ENCODE data around the gene TSPAN9. TPM values are rescaled to one million over a fixed set of nuclear protein-coding genes. Genes with fewer than 3 reads are reported as not detected.

The TSPAN9 gene
- total and polyA plus RNA-seq, 2 donors: 33.3 to 50.4 TPM

- no peak overlapping the region for H3K4me3 ChIP-seq (ENCODE audit: low read depth, low read length)
- WGBS: 95% methylated on average over 5 of the region's 5 CpGs
- no peaks in the 10 kb centered on the region for H3K4me1 ChIP-seq (ENCODE audit: insufficient read depth)
- DNase-seq (ENCODE audit: extremely low spot score): no peak
- H3K36me3 ChIP-seq (ENCODE audit: insufficient read depth): no peaks in the 10 kb centered on the region
- H3K27ac ChIP-seq (ENCODE audit: low read depth): no peak overlapping the region
Measured at GRCh38 chr12:3228552-3228951, 151.4 kb downstream of the TSPAN9 start.

DNA sequence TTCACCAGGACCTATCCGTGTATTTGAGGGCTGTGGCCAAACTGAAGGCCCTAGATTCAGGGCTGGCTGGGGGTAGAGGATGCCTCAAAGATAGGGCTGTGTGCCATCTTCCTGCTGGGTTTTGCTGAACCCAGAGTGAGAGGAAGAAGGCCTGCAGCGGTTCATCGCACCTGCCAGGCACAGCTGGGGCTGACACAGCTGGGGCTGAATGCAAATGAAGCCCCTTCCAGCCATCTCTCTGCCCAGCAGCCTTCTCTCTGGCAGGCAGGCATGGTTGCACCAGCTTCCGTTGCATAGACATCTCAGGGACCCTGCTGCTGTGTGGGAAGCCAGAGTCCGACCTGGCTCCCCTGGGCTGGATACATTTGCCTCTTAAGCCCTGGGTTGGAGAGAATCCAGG, 152.4 kb downstream of the TSPAN9 start:
- 92% methylated on average over 5 of the region's 5 CpGs for WGBS
- Histone ChIP-seq H3K27ac (ENCODE audit: low read depth) (no peak overlapping the region), H3K36me3 (ENCODE audit: insufficient read depth) (no peaks in the 10 kb centered on the region), H3K4me1 (ENCODE audit: insufficient read depth) (no peaks in the 10 kb centered on the region), H3K4me3 (ENCODE audit: low read depth, low read length) (no peak overlapping the region)
- no peak for DNase-seq (ENCODE audit: extremely low spot score)

- Histone ChIP-seq H3K4me3 (ENCODE audit: low read depth, low read length) (no peak overlapping the region), H3K36me3 (ENCODE audit: insufficient read depth) (no peaks in the 10 kb centered on the region), H3K4me1 (ENCODE audit: insufficient read depth) (no peaks in the 10 kb centered on the region), H3K27ac (ENCODE audit: low read depth) (no peak overlapping the region)
- 86% methylated on average over 14 of the region's 14 CpGs for WGBS
- DNase-seq (ENCODE audit: extremely low spot score): no peak
Measured at GRCh38 chr12:3230758-3231375, 153.7 kb downstream of the TSPAN9 start.

- no peak for DNase-seq (ENCODE audit: extremely low spot score)
- WGBS: 82% methylated on average over 19 of the region's 19 CpGs
- H3K4me1 ChIP-seq (ENCODE audit: insufficient read depth): no peaks in the 10 kb centered on the region
- H3K36me3 ChIP-seq (ENCODE audit: insufficient read depth): no peaks in the 10 kb centered on the region
- no peak overlapping the region for H3K4me3 ChIP-seq (ENCODE audit: low read depth, low read length)
- H3K27ac ChIP-seq (ENCODE audit: low read depth): no peak overlapping the region
Measured at GRCh38 chr12:3231399-3231876, 154.3 kb downstream of the TSPAN9 start.

DNA sequence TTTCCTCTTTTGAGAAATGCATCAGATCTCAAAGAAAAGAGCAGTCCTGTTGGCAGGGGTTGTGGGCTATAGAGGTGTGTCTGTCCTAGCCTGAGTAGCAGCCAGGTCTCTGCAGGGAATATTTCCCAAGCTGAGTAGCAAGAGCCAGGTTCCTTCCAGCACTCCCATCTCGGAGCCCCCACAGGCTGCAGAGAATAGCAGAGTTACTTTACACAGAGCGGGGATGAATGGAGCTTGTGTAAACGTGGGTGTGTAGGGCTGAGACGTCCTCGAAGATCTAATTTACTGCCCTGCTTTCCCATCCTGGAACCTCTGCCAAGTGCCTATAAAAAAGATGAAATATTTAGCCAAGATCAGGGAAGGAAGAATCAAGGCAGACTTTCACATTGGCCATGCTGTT, 156.6 kb downstream of the TSPAN9 start:
- WGBS: 16% methylated on average over 5 of the region's 5 CpGs
- no peak for DNase-seq (ENCODE audit: extremely low spot score)
- H3K4me1 ChIP-seq (ENCODE audit: insufficient read depth): no peaks in the 10 kb centered on the region
- H3K36me3 ChIP-seq (ENCODE audit: insufficient read depth): no peaks in the 10 kb centered on the region
- no peak overlapping the region for H3K27ac ChIP-seq (ENCODE audit: low read depth)
- no peak overlapping the region for H3K4me3 ChIP-seq (ENCODE audit: low read depth, low read length)

DNA sequence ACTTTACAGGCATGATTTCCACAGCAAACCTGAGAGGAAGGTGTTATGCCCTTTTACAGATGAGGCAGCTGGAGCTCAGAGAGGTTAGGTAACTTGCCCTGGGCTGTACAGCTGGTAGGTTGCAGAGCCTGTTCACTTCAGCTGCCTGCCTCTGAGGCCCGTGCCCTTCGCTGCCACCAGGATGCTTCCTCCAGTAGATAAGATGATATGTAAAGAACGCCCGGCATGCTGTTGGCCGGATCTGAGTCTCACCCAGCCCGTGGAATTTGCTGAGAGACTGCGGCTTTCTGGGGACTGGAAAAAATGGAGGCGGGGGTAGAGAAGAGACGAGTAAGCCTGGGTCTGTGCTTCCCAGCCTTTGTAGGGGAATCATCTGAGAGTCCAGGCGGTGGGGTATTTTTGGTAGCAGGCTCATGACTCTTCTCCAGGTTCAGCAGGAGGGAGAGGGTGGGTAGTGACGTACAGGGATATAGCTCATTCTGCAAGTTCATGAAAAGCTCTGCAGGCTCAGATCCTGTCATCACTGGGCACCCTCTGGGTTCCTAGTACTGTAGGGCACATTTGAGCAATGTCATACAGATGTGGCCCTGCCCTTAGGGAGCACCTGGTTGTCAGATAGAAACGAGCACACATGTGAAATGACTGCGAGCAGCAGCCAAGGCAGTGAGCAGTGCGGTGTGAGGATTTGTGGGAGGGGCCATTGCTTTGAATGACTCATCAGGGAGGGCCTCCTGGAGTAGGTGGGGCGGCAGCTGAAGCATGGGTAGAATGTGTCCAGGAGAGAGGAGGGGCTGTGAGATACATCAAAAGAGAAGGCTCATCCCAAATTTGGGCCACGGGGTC, 159.4 kb downstream of the TSPAN9 start:
- Histone ChIP-seq H3K27ac (ENCODE audit: low read depth) (no peak overlapping the region), H3K36me3 (ENCODE audit: insufficient read depth) (no peaks in the 10 kb centered on the region), H3K4me3 (ENCODE audit: low read depth, low read length) (no peak overlapping the region), H3K4me1 (ENCODE audit: insufficient read depth) (no peaks in the 10 kb centered on the region)
- DNase-seq (ENCODE audit: extremely low spot score): no peak
- 52% methylated on average over 16 of the region's 16 CpGs for WGBS

DNA sequence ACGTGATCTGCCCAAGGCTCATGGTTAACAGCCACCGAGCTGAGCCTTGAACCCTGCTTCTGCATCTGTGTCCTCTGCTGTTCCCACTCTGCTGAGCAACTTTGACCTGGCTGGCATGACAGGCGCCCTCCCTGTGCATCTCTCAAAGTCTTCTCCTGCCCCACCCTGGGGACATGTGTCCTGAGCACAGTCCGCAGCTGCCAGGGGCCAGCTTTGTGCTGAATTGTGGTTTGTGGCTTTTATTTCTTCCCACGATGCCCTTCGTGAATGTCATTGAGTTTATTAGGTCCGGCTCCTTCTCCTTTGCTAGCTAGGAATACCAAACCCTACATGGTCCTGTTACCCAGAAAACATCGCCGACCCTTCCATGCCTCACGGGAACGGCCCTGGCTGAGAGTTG, 161.0 kb downstream of the TSPAN9 start:
- DNase-seq (ENCODE audit: extremely low spot score): no peak
- Histone ChIP-seq H3K4me1 (ENCODE audit: insufficient read depth) (no peaks in the 10 kb centered on the region), H3K36me3 (ENCODE audit: insufficient read depth) (no peaks in the 10 kb centered on the region), H3K27ac (ENCODE audit: low read depth) (no peak overlapping the region), H3K4me3 (ENCODE audit: low read depth, low read length) (no peak overlapping the region)
- WGBS: 94% methylated on average over 11 of the region's 11 CpGs

- no peak for DNase-seq (ENCODE audit: extremely low spot score)
- WGBS: 92% methylated on average over 15 of the region's 15 CpGs
- H3K27ac ChIP-seq (ENCODE audit: low read depth): no peak overlapping the region
- no peaks in the 10 kb centered on the region for H3K36me3 ChIP-seq (ENCODE audit: insufficient read depth)
- H3K4me3 ChIP-seq (ENCODE audit: low read depth, low read length): no peak overlapping the region
- H3K4me1 ChIP-seq (ENCODE audit: insufficient read depth): no peaks in the 10 kb centered on the region
Measured at GRCh38 chr12:3241621-3242020, 164.4 kb downstream of the TSPAN9 start.

- Histone ChIP-seq H3K4me3 (ENCODE audit: low read depth, low read length) (no peak overlapping the region), H3K4me1 (ENCODE audit: insufficient read depth) (no peaks in the 10 kb centered on the region), H3K27ac (ENCODE audit: low read depth) (no peak overlapping the region), H3K36me3 (ENCODE audit: insufficient read depth) (no peaks in the 10 kb centered on the region)
- WGBS: 92% methylated on average over 10 of the region's 10 CpGs
- no peak for DNase-seq (ENCODE audit: extremely low spot score)
Measured at GRCh38 chr12:3242199-3242863, 165.2 kb downstream of the TSPAN9 start.

DNA sequence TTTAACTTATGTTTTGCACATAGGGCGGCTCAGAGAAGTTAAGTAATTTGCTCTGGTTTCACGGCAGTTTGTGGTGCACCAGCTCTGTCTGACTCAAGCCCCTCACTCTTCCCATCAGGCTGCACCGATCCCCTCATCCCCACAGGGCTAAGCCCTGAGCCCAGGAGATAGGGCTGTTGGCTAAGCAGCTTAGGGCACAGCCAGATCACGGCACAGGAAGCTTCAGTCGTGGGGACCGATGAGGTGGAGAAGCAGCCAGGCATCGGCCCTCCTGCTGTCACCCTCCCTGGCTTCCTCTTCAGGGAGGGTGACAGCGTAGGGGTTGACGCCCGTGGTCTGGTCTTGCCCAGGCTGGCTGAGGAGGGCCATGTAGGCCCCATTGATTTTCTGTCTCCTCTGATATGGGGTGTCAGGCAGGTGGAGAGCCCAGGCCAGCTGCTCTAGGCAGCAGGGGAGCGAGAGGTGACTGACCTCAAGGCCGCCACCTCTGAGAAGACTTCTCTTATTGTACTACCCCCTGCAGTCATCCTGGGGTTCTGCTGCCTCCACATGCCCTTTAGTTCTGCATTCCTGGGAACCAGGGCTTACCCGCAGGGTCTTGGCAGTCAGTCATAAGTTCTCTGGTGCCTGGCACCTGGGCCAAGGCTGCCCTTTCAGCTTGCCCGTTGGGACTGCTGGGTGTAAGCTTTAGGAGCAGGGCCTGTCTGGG, 166.4 kb downstream of the TSPAN9 start:
- Histone ChIP-seq H3K4me3 (ENCODE audit: low read depth, low read length) (no peak overlapping the region), H3K36me3 (ENCODE audit: insufficient read depth) (no peaks in the 10 kb centered on the region), H3K27ac (ENCODE audit: low read depth) (no peak overlapping the region), H3K4me1 (ENCODE audit: insufficient read depth) (no peaks in the 10 kb centered on the region)
- no peak for DNase-seq (ENCODE audit: extremely low spot score)
- WGBS: 90% methylated on average over 14 of the region's 14 CpGs

DNA sequence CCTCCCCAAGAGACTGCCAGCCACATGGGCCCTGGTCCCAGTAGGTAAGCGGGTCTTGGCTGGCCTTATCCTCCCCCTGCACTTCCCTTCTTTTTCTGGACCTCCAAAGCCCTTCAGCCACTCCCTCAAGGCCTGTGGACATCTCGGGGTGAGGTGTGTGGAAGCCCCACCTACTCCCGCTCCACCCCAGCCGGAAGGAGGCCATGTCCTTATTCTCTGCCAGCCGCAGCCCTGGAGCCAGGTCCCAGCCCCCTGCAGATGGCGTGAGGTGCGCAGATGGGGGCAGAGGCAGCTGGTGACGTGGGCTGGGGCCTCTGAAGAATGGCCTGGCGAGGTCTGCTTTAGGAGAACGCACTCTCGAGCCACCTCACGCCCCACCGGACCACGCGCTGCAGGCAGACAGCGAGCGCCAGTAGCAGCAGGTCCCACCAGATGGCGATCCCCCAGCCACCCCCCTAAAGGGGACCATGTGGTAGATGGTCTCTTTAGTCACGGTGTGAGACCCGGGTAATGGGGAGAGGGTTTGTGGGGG, 167.1 kb downstream of the TSPAN9 start:
- H3K27ac ChIP-seq (ENCODE audit: low read depth): no peak overlapping the region
- no peaks in the 10 kb centered on the region for H3K4me1 ChIP-seq (ENCODE audit: insufficient read depth)
- no peak overlapping the region for H3K4me3 ChIP-seq (ENCODE audit: low read depth, low read length)
- WGBS: 95% methylated on average over 20 of the region's 20 CpGs
- DNase-seq (ENCODE audit: extremely low spot score): no peak
- no peaks in the 10 kb centered on the region for H3K36me3 ChIP-seq (ENCODE audit: insufficient read depth)

DNA sequence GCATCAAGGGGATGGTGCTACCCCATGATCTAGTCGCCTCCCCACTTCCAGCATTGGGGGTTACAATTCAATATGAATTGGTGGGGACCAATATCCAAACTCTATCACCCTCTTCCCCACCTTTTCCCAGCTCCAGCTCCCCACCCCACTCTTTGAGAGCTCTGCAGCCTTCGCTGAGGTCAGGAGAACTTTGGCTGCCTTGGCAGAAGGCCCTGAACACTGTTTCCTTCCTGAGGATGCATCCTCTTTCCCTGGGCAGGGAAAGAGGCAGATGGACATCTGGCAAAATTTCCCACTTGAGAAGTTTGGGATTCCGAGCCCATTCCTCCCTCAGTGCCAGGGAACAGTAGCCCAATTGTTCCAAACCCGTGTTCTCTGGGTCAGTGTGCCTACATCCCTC, 169.1 kb downstream of the TSPAN9 start:
- H3K4me3 ChIP-seq (ENCODE audit: low read depth, low read length): no peak overlapping the region
- DNase-seq (ENCODE audit: extremely low spot score): no peak
- 78% methylated on average over 4 of the region's 4 CpGs for WGBS
- H3K4me1 ChIP-seq (ENCODE audit: insufficient read depth): no peaks in the 10 kb centered on the region
- H3K36me3 ChIP-seq (ENCODE audit: insufficient read depth): no peaks in the 10 kb centered on the region
- no peak overlapping the region for H3K27ac ChIP-seq (ENCODE audit: low read depth)

DNA sequence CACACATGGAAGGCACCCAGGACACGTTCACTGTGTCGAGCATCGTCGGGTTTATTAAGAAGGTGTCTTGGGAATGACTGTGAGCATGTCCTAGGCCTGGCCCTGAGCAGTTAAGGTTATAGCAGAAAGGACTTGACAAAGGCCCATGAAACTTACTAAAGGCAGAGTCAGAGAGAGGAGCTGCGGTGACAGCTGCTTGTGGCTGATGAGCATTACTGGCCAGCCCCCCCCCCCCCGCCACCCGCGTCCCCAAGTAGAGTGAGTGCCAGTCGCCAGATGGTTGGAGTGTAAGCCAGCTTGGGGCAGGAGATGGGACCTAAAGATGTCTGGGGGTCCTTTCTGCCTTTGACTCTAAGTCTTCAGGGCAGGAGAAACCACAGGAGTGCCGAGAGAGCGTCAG, 169.9 kb downstream of the TSPAN9 start:
- no peak overlapping the region for H3K4me3 ChIP-seq (ENCODE audit: low read depth, low read length)
- 81% methylated on average over 11 of the region's 11 CpGs for WGBS
- no peaks in the 10 kb centered on the region for H3K4me1 ChIP-seq (ENCODE audit: insufficient read depth)
- DNase-seq (ENCODE audit: extremely low spot score): no peak
- H3K36me3 ChIP-seq (ENCODE audit: insufficient read depth): no peaks in the 10 kb centered on the region
- no peak overlapping the region for H3K27ac ChIP-seq (ENCODE audit: low read depth)

Data from urinary bladder (tissue), 4 donors.